Testis (tissue), 3 donors: ENCODE measurements around the gene KLHL6. TPM values are rescaled to one million over a fixed set of nuclear protein-coding genes. Genes with fewer than 3 reads are reported as not detected.
"Not testable (repeated sequence)": the region's sequence is repeated elsewhere in the genome, so short reads cannot be mapped to it uniquely, and the experiment has no call there.

Experiments used
- DNase-seq: peaks from one replicate; pipeline ENCODE4 v3.0.0-alpha.2; 2019
- H3K27ac ChIP-seq, 2 donors: fragments of 200-600 bp; sonication (generic); one replicate each; pipeline ENCODE4 v1.5.1; 2019
- H3K27me3 ChIP-seq: fragments of 200-600 bp; sonication (generic); one replicate; pipeline ENCODE4 v1.5.1; 2019
- H3K36me3 ChIP-seq: fragments of 200-600 bp; sonication (generic); one replicate; pipeline ENCODE4 v1.5.1; 2017; ENCODE audit warnings: low read depth; ENCODE audit errors: missing control alignments
- H3K4me1 ChIP-seq: fragments of 200-600 bp; sonication (generic); one replicate; pipeline ENCODE4 v1.5.1; 2019
- H3K4me3 ChIP-seq, 2 donors: fragments of 200-600 bp; sonication (generic); one replicate each; pipeline ENCODE4 v1.5.1; 2017 to 2019
- H3K9me3 ChIP-seq: fragments of 200-600 bp; sonication (generic); one replicate; pipeline ENCODE4 v1.5.1; 2017
- CTCF ChIP-seq, 3 experiments: fragments of 450-650 bp in 2 of 3; fragments of 200-600 bp in 1 of 3; sonication (generic) in 1 of 3; IDR thresholded peaks; one replicate each; pipeline ENCODE4 v1.5.1; 2016 to 2019; ENCODE audit warnings: antibody characterized with exemption in 3 of 3, mild to moderate bottlenecking in 2 of 3, moderate library complexity in 1 of 3
- POLR2A ChIP-seq: fragments of 450-650 bp; IDR thresholded peaks from one replicate; pipeline ENCODE4 v1.6.1; 2017; ENCODE audit warnings: antibody characterized with exemption, mild to moderate bottlenecking, moderate library complexity
- WGBS, 2 donors: methylation state at CpG; one replicate each; pipeline ENCODE4 v1.1.5; 2018; 5-methylcytosine and 5-hydroxymethylcytosine counted together
- intact Hi-C: fragments of 100-400 bp; cut with DNase I; formaldehyde crosslinking; loops from one replicate; pipeline ENCODE4 v1.15.1; 2023; ENCODE audit warnings: low total_unique reads
- polyA plus RNA-seq: library from polyadenylated mRNA; stranded (reverse); fragments of 350-450 nt; fragmentation: Illumina TruSeq; extraction: RNeasy Lipid Tissue Mini Kit (QIAGEN cat#74804); gene quantifications from one replicate; pipeline ENCODE4 v1.2.3, GENCODE V29; 2014; ENCODE audit warnings: low read depth, low replicate concordance; ENCODE audit not compliant: insufficient read depth
- total RNA-seq, 2 donors: library from RNA; depleted of rRNA; stranded (reverse); fragments of >200 nt; gene quantifications; one replicate each; pipeline ENCODE4 v1.2.3, GENCODE V29; 2016

KLHL6 gene
- total and polyA plus RNA-seq, 3 donors from 2014 or later, result 0.55 to 1.5 (median 1.4) TPM

GRCh38 chr3:183533412-183534132 is 21.9 kb downstream of the KLHL6 start:
- Histone ChIP-seq H3K4me3 (no peak overlapping the region), H3K9me3 (no peaks in the 10 kb centered on the region), H3K27me3 (no peaks in the 10 kb centered on the region), H3K4me1 (no peaks in the 10 kb centered on the region), H3K27ac (no peak overlapping the region), H3K36me3 (no peaks in the 10 kb centered on the region)
- intact Hi-C loops, result no loop called here
- TF ChIP-seq POLR2A (no peak), CTCF (IDR thresholded peaks at IDR 0.05) (no peak)
- WGBS, 2 donors, result 57 to 67% methylated on average over 10 of the region's 10 CpGs
- no peak for DNase-seq

- H3K36me3 ChIP-seq, result no peaks in the 10 kb centered on the region
- no peak for DNase-seq
- H3K4me1 ChIP-seq, result no peaks in the 10 kb centered on the region
- 78 to 83% methylated on average over 6 of the region's 6 CpGs for WGBS, 2 donors
- no peaks in the 10 kb centered on the region for H3K27me3 ChIP-seq
- H3K4me3 ChIP-seq, result no peak overlapping the region
- intact Hi-C loops, result no loop called here
- H3K9me3 ChIP-seq, result no peaks in the 10 kb centered on the region
- H3K27ac ChIP-seq, result no peak overlapping the region
- TF ChIP-seq CTCF (IDR thresholded peaks at IDR 0.05) (no peak), POLR2A (no peak)
These were observed 22.7 kb downstream of the KLHL6 start for GRCh38 chr3:183532620-183533411.

GRCh38 chr3:183529717-183530116 is 25.8 kb downstream of the KLHL6 start:
- intact Hi-C loops, result no loop called here
- Histone ChIP-seq H3K9me3 (no peaks in the 10 kb centered on the region), H3K27ac (no peak overlapping the region), H3K27me3 (no peaks in the 10 kb centered on the region), H3K4me3 (no peak overlapping the region), H3K36me3 (no peaks in the 10 kb centered on the region), H3K4me1 (no peaks in the 10 kb centered on the region)
- TF ChIP-seq CTCF (IDR thresholded peaks at IDR 0.05), result no peak
- no peak for TF ChIP-seq POLR2A
- no peak for DNase-seq
- WGBS, 2 donors, result 81 to 84% methylated on average over 7 of the region's 7 CpGs

- Histone ChIP-seq H3K36me3 (no peaks in the 10 kb centered on the region), H3K9me3 (no peaks in the 10 kb centered on the region), H3K4me3 (no peak overlapping the region), H3K27me3 (no peaks in the 10 kb centered on the region), H3K4me1 (no peaks in the 10 kb centered on the region), H3K27ac (no peak overlapping the region)
- no peak for DNase-seq
- TF ChIP-seq POLR2A (no peak), CTCF (IDR thresholded peaks at IDR 0.05) (no peak)
- 90% methylated on average over 1 of the region's 1 CpG for WGBS, 2 donors
- intact Hi-C loops, result no loop called here
These were observed 26.3 kb downstream of the KLHL6 start for GRCh38 chr3:183529185-183529584.

- H3K4me1 ChIP-seq, H3K36me3 ChIP-seq, intact Hi-C loops, H3K27ac ChIP-seq, H3K27me3 ChIP-seq, DNase-seq, H3K9me3 ChIP-seq, H3K4me3 ChIP-seq: not testable (repeated sequence)
- WGBS, 2 donors, result 88 to 98% methylated on average over 6 of the region's 6 CpGs
These were observed 26.7 kb downstream of the KLHL6 start for GRCh38 chr3:183528758-183529157.
